AG04449 (cell line): ENCODE results near the gene MON1A.

ENCODE experiments used
- CTCF ChIA-PET: fragments of 350-600 bp; formaldehyde crosslinking; extraction: SDS; loops from one replicate; lab custom pipeline; 2021; ENCODE audit warnings: antibody characterized with exemption; lab: Yijun Ruan, JAX
- POLR2A ChIA-PET: fragments of 400-600, 350-600 bp; formaldehyde crosslinking; extraction: SDS; loops from one replicate; lab custom pipeline; 2020; ENCODE audit warnings: antibody characterized with exemption, inconsistent platforms; lab: Yijun Ruan, JAX
- DNase-seq: peaks from one replicate; pipeline ENCODE4 v3.0.0-alpha.2; 2010; ENCODE audit warnings: low read depth, low spot score
- H3K4me3 ChIP-seq: 2 replicates; pipeline ENCODE4 v1.5.1; 2011; ENCODE audit warnings: low read depth, mild to moderate bottlenecking, control low read depth, low read length
- CTCF ChIP-seq: IDR thresholded peaks from one replicate; pipeline ENCODE4 v1.5.1; 2011; ENCODE audit warnings: mild to moderate bottlenecking, moderate library complexity, low read length, control low read depth, inconsistent platforms; ENCODE audit not compliant: insufficient read depth; ENCODE audit errors: missing control alignments

MON1A gene

GRCh38 chr3:49900491-49901153, 29.0 kb downstream of the MON1A start:
- POLR2A ChIA-PET, result no interaction called here
- CTCF ChIA-PET, result interaction anchor here (0.7 to 2.3 kb wide), 6 partner anchors 23 to 145 kb away, joined by 3 to 8 read pairs (median 4); partner anchors contain the start of gene MON1A
- H3K4me3 ChIP-seq, result no peak overlapping the region
- DNase-seq, result no peak
- no peak for TF ChIP-seq CTCF

- ChIA-PET CTCF (interaction anchor here (0.8 kb wide), 1 partner anchor 58 kb away, joined by 3 read pairs; no protein-coding TSS in a partner anchor), POLR2A (no interaction called here)
- no peak overlapping the region for H3K4me3 ChIP-seq
- no peak for DNase-seq
- no peak for TF ChIP-seq CTCF
These were observed 29.8 kb downstream of the MON1A start for GRCh38 chr3:49899815-49900214.

GRCh38 chr3:49898991-49899390, 30.6 kb downstream of the MON1A start:
- no peak for TF ChIP-seq CTCF
- DNase-seq, result no peak
- no peak overlapping the region for H3K4me3 ChIP-seq
- CTCF ChIA-PET, result no interaction called here
- POLR2A ChIA-PET, result no interaction called here

- no peak overlapping the region for H3K4me3 ChIP-seq
- ChIA-PET CTCF (interaction anchor here (0.9 to 1.1 kb wide), 2 partner anchors 12 to 57 kb away, joined by 3 to 4 read pairs; no protein-coding TSS in a partner anchor), POLR2A (no interaction called here)
- no peak for TF ChIP-seq CTCF
- no peak for DNase-seq
These were observed 33.3 kb downstream of the MON1A start for GRCh38 chr3:49896345-49896744.

GRCh38 chr3:49895791-49896190, 33.8 kb downstream of the MON1A start:
- no peak overlapping the region for H3K4me3 ChIP-seq
- POLR2A ChIA-PET, result no interaction called here
- TF ChIP-seq CTCF, result no peak
- CTCF ChIA-PET, result interaction anchor here (1.0 to 1.1 kb wide), 2 partner anchors 10 to 13 kb away, joined by 3 to 4 read pairs; no protein-coding TSS in a partner anchor
- DNase-seq, result no peak

- no peak for TF ChIP-seq CTCF
- no peak for DNase-seq
- POLR2A ChIA-PET, result no interaction called here
- CTCF ChIA-PET, result no interaction called here
- no peak overlapping the region for H3K4me3 ChIP-seq
These were observed 40.3 kb downstream of the MON1A start for GRCh38 chr3:49889296-49889695.
